Ascending aorta (tissue), 2 donors: Measurements from ENCODE around the gene TAS2R16. TPM values are rescaled to one million over a fixed set of nuclear protein-coding genes. Genes with fewer than 3 reads are reported as not detected.
"Not testable (repeated sequence)": the region's sequence is repeated elsewhere in the genome, so short reads cannot be mapped to it uniquely, and the experiment has no call there.

ENCODE experiments used
- DNase-seq, 2 donors: peaks; one replicate each; pipeline ENCODE4 v3.0.0-alpha.2; 2019; ENCODE audit warnings: low spot score in 2 of 2
- H3K27ac ChIP-seq, 2 donors: fragments of 200-600 bp; sonication (generic); one replicate each; pipeline ENCODE4 v1.5.1; 2016 to 2017; ENCODE audit warnings: mild to moderate bottlenecking in 1 of 2
- H3K27me3 ChIP-seq: fragments of 200-600 bp; sonication (generic); one replicate; pipeline ENCODE4 v1.5.1; 2017
- H3K36me3 ChIP-seq, 2 donors: fragments of 200-600 bp; sonication (generic); one replicate each; pipeline ENCODE4 v1.5.1; 2016
- H3K4me1 ChIP-seq, 2 donors: fragments of 200-600 bp; sonication (generic); one replicate each; pipeline ENCODE4 v1.5.1; 2016 to 2017; ENCODE audit warnings: mild to moderate bottlenecking in 1 of 2
- H3K4me3 ChIP-seq, 2 donors: fragments of 200-600 bp; sonication (generic); one replicate each; pipeline ENCODE4 v1.5.1; 2016 to 2017; ENCODE audit warnings: mild to moderate bottlenecking in 1 of 2
- H3K9me3 ChIP-seq, 2 donors: fragments of 200-600 bp; sonication (generic); one replicate each; pipeline ENCODE4 v1.5.1; 2016
- CTCF ChIP-seq, 3 experiments: fragments of 200-600 bp in 2 of 3; fragments of 450-650 bp in 1 of 3; sonication (generic) in 2 of 3; IDR thresholded peaks; one replicate each; pipeline ENCODE4 v1.5.1; 2016 to 2019; ENCODE audit warnings: antibody characterized with exemption in 3 of 3, mild to moderate bottlenecking in 1 of 3, moderate library complexity in 1 of 3
- intact Hi-C: fragments of 100-400 bp; cut with DNase I; formaldehyde crosslinking; loops from one replicate; pipeline ENCODE4 v1.15.1; 2023
- total RNA-seq: library from RNA; depleted of rRNA; stranded (reverse); fragments of >200 nt; gene quantifications from one replicate; pipeline ENCODE4 v1.1.0, GENCODE V29; 2016

Gene TAS2R16
- total RNA-seq, 1 donor from 2014 or later: not detected

GRCh38 chr7:122974229-122974628 lies 21.3 kb downstream of the TAS2R16 start:
- no peak for DNase-seq
- Histone ChIP-seq H3K27ac (no peak overlapping the region), H3K27me3 (no peaks in the 10 kb centered on the region), H3K4me3 (no peak overlapping the region), H3K36me3 (no peaks in the 10 kb centered on the region), H3K9me3 (no peaks in the 10 kb centered on the region), H3K4me1 (no peaks in the 10 kb centered on the region)
- TF ChIP-seq CTCF (IDR thresholded peaks at IDR 0.05): no peak
- intact Hi-C loops: no loop called here

- H3K9me3 ChIP-seq: no peaks in the 10 kb centered on the region
- intact Hi-C loops: no loop called here
- H3K4me1 ChIP-seq: no peaks in the 10 kb centered on the region
- no peaks in the 10 kb centered on the region for H3K36me3 ChIP-seq
- no peak for TF ChIP-seq CTCF (IDR thresholded peaks at IDR 0.05)
- H3K27ac ChIP-seq: no peak overlapping the region
- H3K27me3 ChIP-seq: no peaks in the 10 kb centered on the region
- H3K4me3 ChIP-seq: no peak overlapping the region
- no peak for DNase-seq
Measured at GRCh38 chr7:122972056-122972455, 23.4 kb downstream of the TAS2R16 start.

GRCh38 chr7:122970740-122971725 lies 24.5 kb downstream of the TAS2R16 start:
- H3K27me3 ChIP-seq: no peaks in the 10 kb centered on the region
- H3K36me3 ChIP-seq: no peaks in the 10 kb centered on the region
- intact Hi-C loops: no loop called here
- no peaks in the 10 kb centered on the region for H3K9me3 ChIP-seq
- no peak overlapping the region for H3K27ac ChIP-seq
- TF ChIP-seq CTCF (IDR thresholded peaks at IDR 0.05): no peak
- no peaks in the 10 kb centered on the region for H3K4me1 ChIP-seq
- no peak for DNase-seq
- H3K4me3 ChIP-seq: no peak overlapping the region

- Histone ChIP-seq H3K27ac (no peak overlapping the region), H3K36me3 (no peaks in the 10 kb centered on the region), H3K27me3 (no peaks in the 10 kb centered on the region), H3K9me3 (no peaks in the 10 kb centered on the region), H3K4me1 (no peaks in the 10 kb centered on the region), H3K4me3 (no peak overlapping the region)
- TF ChIP-seq CTCF (IDR thresholded peaks at IDR 0.05): no peak
- intact Hi-C loops: no loop called here
- DNase-seq: no peak
Measured at GRCh38 chr7:122968389-122968788, 27.1 kb downstream of the TAS2R16 start.

- Histone ChIP-seq H3K9me3 (no peaks in the 10 kb centered on the region), H3K4me1 (no peaks in the 10 kb centered on the region), H3K36me3 (no peaks in the 10 kb centered on the region), H3K4me3 (no peak overlapping the region), H3K27ac (no peak overlapping the region), H3K27me3 (no peaks in the 10 kb centered on the region)
- no peak for DNase-seq
- TF ChIP-seq CTCF (IDR thresholded peaks at IDR 0.05): no peak
- intact Hi-C loops: no loop called here
Measured at GRCh38 chr7:122965306-122965705, 30.2 kb downstream of the TAS2R16 start.

- H3K27me3 ChIP-seq, H3K36me3 ChIP-seq, H3K27ac ChIP-seq, intact Hi-C loops, H3K9me3 ChIP-seq, H3K4me3 ChIP-seq, H3K4me1 ChIP-seq, DNase-seq: not testable (repeated sequence)
Measured at GRCh38 chr7:122953678-122954077, 41.8 kb downstream of the TAS2R16 start.
